NCI-H82 treated with DMSO at 0.1 percent for 48 hours (cell line): ENCODE measurements around the gene GJA4.
"Not testable (repeated sequence)": the region's sequence is repeated elsewhere in the genome, so short reads cannot be mapped to it uniquely, and the experiment has no call there.

Source experiments
- DNase-seq: peaks from one replicate; lab custom pipeline; 2025; ENCODE audit not compliant: unreplicated experiment; lab: John Stamatoyannopoulos, UW

Gene GJA4

DNA sequence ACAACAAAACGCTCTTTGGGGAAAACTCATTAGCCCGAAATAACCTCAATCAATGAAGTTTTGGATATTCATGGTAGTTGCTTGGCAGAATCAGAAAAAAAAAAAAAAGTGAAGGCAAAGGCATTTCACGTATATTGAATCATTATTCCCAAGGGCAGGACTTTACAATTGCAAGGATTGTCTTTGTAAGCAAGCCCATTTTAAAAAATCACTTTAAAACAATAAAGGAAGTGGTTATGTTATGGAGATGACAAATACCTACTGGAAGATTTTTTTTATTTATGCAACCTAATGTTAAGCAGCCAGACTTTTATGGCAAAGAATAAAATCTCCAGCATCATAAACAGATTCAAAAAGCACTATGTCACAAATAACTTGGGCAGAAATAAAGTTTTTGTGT is 23.9 kb upstream of the GJA4 start:
- no peak for DNase-seq

DNA sequence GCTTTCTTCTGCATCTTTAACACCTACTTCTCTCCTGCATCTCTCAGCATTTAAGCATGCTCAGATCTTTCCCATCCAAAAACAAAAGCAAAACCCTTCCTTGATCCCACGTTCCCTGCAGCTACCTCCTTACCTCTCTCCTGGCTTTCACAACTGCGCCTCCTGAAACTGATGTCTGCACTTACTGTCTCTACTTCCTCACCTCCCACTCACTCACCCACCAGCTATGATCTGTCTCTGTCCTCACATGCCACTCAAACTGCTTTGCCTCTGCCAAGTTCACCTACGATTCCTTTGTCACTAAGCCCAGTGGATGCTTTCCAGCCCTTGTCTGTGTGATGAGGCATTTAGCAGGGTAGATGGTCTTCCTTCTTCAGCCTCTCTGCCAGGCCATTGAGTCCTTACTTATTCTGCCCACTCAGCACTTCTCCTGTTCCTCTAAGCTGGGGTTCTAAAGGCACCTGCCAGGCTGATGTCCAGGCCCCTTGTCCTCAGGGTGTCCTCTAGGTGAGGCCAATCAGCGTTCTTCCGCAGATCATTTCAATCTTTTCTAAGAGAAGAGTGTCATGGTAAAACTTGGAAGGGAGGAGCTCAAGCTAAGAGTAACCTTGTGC is 21.8 kb upstream of the GJA4 start:
- DNase-seq: no peak

DNA sequence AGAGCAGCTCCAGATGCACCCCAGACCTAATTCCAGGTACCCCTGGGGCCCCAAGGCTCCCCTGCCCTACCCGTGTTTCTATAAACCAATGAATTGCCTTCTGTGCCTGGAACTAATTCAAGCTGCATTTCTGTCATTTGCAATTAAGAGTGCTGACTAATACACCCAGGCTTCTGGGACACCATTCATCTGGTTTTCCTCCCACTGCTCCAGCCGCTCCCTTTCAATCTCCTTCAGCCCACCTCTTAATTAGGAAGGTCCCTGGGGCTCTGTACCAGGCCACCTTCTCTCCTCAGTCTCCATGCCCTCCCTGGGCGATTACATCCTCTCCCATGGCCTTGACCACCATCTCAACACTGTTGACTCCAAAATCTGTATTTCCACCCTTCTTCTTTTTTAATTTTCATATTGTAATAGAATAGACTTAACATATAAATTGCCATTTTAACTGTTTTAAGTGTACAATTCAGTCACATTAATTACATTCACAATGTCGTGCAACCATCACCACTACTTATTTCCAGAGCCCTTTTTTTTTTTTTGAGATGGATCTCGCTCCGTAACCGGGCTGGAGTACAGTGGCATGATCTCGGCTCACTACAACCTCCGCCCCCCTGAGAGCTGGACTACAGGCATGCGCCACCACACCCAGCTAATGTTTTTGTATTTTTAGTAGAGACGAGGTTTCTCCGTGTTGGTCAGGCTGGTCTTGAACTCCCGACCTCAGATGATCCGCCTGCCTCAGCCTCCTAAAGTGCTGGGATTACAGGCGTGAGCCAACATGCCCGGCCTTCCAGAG is 21.0 kb upstream of the GJA4 start:
- DNase-seq: no peak

DNA sequence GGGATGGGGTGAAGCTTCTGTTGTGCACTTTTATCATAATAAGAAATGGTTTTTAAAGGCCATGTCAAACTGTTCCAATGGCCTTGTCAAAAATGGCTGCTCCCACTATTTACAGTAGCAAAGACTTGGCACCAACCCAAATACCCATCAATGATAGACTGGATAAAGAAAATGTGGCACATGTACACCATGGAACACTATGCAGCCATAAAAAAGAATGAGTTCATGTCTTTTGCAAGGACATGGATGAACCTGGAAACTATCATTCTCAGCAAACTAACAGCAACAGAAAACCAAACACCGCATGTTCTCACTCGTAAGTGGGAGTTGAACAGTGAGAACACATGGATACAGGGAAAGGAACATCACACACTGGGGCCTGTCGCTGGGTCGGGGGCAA is 19.7 kb upstream of the GJA4 start:
- DNase-seq: not testable (repeated sequence)

DNA sequence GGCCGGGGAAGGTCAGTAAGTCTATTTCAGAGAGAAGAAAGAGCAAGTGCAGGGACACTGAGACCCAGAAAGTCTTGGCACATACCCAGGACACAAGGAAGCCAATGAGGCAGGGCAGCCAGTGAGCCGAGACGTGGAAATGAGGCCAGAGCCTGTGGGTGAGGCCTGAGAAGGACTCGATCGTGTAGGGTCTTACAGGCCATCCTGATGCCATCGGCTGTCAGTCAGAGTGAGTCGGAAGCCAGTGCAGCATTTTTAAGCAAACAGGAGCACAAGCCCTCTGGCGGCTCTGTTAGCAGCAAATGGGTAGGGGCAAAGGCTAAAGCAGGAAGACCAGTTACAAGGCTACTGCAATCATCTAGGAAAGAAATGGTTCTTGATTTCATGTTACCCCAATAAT is 17.8 kb upstream of the GJA4 start:
- DNase-seq: no peak

DNA sequence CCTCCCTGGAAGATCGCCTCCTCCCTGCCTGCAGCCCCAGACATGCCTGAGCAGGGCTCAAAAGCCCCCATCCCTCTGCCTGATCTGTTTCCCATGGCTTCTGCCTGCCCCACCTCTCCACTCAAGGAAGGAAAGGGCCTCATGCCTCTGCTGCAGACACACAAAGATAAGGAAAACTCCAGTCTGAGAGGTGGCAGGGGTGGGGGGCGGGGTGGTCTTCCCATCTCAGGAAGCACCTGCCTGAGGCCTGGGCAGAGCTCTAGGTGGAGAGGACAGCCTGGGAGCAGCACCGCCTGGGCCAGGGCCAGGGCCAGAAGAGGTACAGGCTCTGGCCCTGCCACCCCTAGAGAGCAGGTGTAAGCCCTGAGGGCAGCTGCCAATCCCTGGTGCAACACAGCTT is 15.9 kb upstream of the GJA4 start:
- DNase-seq: no peak

DNA sequence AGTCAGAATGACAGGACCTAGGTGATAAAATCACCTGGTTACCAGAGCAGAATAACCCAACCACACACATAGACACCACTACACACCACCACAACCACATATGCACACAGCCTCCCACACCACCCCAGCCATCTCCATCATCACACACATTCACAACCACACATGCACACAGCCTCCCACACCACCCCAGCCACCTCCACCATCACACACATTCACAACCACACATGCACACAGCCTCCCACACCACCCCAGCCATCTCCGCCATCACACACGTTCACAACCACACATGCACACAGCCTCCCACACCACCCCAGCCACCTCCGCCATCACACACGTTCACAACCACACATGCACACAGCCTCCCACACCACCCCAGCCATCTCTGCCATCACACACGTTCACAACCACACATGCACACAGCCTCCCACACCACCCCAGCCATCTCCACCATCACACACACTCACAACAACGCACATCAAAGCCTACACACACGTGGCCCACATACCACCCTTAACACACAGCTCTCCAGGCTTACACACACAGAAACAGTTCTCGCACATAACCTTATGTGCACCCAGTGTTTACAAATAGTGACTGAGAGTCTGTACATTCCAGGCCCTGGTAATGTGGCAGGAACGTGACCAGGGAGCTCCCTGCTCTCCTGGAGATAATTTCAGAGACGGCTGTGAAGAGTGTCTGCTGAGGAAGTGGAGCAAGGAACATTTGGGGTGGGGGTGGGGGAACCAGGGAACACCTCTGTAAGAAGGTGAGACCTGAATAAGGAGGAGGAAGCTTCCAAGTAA is 15.1 kb upstream of the GJA4 start:
- no peak for DNase-seq

DNA sequence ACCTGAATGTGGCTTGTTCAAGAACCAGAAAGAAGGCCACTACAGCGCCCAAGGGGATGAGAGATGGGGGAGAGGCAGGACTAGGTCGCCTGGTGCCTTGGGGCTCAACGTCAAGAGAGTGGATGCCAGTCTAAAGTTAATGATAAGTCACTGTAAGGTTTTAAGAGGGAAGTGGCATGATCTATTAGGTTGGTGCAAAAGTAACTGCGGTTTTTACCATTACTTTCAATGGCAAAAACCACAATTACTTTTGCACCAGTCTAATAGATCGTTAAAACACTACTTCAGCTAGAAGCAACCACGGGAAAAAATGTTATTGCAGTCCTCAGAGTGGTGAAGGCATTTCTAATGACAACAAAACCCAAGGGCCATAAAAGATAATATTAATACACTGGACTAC is 14.4 kb upstream of the GJA4 start:
- no peak for DNase-seq

DNA sequence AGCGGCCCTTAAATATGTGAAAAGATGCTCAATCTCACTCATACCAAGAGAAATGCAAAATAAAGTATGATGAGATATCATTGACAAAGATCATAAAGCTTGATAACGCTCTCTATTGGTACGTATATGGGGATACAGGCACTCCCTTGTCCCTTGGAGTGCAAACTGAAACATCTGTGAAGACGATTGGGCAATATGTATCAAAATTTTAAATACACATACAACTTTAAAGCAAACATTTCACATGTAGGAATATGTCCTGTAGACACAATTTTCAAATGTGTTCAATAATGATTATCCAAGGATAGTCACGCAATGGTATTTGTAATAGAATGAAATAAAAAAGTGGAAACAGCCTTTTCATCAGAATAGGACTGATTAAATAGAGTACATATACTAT is 13.8 kb upstream of the GJA4 start:
- DNase-seq: no peak

DNA sequence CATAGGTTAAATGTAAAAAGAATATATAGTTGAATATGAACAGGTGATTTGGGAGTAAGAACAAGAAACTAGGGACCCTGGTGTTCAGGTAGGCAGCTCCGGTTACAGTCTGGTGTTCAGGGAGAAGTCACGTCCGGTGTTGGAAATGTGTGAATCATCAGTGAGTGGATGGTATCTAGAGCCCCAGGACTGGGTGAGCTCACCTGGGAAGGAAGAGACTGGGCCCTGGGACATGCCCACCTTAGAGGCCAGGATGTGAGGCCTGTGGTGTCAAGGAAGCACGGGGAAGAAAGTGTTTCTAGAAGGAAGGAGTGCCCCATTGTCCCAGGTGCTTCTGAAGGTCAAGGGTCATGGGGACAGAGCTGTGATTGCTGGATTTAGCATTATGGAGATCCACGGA is 13.3 kb upstream of the GJA4 start:
- no peak for DNase-seq

DNA sequence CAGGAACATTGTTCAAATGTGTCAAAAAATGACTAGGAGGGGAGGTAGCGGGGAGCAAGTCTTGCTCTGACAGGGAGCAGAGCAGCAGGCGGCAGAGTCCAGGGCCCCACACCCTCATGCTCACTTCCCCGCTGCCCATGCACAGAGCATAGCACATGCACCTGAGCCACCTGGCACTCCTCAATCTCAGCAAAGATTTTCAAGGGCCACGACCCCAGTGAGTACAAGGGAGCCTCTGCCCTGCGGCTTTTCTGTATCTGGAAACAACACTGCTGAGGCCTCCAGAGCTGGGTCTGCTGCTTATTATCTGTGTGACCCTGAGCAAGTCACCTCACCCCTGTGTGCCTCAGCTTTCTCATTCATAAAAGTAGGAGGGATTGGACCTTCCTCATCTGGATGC is 12.8 kb upstream of the GJA4 start:
- DNase-seq: no peak

DNA sequence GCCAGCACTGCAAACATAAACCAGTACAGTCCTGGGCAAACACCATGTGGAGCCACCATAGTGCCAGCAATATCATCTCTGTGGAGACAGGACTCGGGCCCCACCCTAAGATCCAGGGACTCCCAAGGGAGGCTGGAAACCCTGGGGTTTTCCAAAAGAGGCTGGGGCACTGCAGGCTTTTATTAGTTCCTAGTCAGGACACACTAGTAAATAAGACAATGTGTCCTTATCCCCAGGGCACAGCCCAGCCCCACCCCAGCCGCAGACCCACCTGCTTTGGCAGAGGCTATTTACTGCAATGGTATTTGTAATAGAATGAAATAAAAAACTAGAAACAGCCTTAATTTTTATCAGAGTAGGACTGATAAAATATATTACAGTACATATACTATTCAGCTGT is 12.3 kb upstream of the GJA4 start:
- DNase-seq: no peak

DNA sequence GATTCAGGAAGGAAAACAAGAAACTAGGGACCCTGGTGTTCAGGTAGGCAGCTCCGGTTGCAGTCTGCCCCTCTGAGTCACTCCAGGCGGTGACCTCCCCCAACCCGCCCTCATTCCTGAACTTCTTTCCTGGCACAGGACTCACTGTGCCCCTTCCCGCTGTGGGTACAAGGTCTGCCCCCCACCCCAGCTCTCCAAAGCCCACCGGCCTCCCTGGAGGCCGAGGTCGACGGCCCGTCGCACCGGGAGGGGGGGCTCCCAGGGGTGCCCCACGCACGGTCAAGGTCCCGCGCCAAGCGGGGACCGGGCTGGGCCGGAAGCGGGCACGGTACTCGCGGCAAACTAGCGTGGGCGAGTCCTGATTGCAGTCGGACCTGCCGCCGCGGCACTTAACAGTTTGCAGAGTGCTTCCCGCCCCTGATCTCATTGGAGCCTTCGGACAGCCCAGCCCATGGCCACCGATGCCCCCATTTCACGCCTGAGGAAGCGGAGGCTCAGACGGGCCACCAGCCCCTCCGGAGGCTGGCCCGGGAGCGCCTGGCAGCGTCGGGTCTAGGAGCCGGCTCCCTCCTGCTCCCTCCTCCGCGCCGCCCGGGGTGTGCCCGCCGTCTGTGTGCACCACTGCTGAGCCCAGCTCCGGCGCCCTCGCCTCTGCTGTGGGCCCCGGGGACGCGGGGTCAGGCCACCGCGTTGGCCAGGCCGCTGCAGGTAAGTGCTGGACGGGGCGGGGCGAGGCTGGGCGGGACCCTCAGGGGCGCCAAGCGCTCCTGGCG is 11.5 kb upstream of the GJA4 start, which contains the start of gene GJB3:
TSS of gene GJB3 (plus strand) at position 144 of the 773 bp plus-strand sequence. CDS start 3,549 bp downstream, outside the sequence.
- DNase-seq: no peak

DNA sequence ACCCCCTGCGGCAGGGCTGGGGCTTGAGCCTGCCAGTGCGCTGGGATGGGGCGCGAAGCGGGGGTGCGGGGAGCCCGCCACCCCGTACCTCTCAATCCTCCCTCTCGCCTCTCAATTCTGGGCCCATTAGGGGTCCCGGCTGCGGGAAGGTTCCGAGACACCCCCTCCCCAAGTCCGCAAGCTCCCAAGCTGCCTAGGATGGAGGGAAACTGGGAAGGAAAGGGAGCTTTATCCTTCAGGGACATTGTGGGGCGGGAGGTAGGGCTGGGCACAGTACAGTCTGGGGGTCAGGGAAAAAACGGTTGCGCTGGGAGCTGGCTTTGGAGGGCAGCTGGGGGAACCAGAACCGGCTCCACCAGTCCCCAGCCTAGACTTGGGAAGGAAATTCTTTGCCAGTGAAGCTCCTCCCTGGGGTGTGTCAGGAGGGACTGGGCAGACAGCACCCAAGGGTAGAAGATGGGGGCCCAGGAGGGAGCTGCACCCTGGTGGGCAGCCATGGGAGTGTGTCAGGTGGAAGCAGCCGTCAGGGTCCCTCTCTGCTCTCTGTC is 10.9 kb upstream of the GJA4 start:
- DNase-seq: no peak

DNA sequence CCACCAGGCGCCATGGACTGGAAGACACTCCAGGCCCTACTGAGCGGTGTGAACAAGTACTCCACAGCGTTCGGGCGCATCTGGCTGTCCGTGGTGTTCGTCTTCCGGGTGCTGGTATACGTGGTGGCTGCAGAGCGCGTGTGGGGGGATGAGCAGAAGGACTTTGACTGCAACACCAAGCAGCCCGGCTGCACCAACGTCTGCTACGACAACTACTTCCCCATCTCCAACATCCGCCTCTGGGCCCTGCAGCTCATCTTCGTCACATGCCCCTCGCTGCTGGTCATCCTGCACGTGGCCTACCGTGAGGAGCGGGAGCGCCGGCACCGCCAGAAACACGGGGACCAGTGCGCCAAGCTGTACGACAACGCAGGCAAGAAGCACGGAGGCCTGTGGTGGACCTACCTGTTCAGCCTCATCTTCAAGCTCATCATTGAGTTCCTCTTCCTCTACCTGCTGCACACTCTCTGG is 8.0 kb upstream of the GJA4 start:
- no peak for DNase-seq

DNA sequence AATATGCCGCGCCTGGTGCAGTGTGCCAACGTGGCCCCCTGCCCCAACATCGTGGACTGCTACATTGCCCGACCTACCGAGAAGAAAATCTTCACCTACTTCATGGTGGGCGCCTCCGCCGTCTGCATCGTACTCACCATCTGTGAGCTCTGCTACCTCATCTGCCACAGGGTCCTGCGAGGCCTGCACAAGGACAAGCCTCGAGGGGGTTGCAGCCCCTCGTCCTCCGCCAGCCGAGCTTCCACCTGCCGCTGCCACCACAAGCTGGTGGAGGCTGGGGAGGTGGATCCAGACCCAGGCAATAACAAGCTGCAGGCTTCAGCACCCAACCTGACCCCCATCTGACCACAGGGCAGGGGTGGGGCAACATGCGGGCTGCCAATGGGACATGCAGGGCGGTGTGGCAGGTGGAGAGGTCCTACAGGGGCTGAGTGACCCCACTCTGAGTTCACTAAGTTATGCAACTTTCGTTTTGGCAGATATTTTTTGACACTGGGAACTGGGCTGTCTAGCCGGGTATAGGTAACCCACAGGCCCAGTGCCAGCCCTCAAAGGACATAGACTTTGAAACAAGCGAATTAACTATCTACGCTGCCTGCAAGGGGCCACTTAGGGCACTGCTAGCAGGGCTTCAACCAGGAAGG is 7.4 kb upstream of the GJA4 start:
- no peak for DNase-seq

DNA sequence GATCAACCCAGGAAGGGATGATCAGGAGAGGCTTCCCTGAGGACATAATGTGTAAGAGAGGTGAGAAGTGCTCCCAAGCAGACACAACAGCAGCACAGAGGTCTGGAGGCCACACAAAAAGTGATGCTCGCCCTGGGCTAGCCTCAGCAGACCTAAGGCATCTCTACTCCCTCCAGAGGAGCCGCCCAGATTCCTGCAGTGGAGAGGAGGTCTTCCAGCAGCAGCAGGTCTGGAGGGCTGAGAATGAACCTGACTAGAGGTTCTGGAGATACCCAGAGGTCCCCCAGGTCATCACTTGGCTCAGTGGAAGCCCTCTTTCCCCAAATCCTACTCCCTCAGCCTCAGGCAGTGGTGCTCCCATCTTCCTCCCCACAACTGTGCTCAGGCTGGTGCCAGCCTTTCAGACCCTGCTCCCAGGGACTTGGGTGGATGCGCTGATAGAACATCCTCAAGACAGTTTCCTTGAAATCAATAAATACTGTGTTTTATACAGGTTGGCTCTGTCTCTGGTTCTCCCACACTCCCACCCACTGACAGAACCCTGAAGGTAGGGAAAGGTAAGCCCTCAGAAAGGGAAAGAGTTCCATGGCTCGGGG is 6.8 kb upstream of the GJA4 start:
- DNase-seq: no peak

DNA sequence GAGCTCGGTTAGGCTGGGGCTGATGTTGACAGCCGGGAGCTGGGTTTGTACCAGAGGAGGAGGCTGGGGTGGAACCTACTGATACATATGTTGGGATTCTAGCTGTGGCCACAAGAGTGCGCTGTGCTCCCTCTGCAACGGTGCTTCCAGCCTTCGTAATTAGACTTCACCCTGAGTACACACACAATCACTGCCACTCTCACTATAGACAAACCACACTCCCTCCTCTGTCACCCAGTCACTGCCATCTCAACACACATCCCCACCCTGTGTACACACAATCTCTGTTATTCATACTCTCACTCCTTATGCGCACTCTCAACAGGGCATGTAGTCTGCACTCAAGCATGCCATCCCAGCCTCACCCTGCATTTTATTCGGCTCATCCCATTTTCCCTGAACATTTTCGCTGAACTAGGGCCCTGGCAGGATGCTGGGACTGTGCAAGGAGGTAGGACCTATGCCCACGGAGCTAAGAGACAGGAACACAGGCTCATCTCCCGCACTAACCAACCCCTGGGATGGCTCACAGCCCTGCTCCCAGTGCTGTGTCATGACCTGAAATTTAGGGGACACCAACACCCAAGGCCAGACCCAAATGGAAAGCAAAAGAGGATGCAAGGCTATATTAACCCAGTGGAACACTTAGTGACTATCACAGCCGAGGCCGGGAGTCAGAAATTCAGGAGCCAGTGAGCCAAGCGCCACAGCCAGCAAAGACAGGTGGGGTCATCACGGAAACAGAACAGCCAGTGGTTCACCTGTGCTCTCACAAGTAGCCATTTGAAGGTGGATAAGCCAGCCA is 6.1 kb upstream of the GJA4 start:
- DNase-seq: peak; percentile 66
